ENCODE results near the gene CDH19.
"Not testable (repeated sequence)": the region's sequence is repeated elsewhere in the genome, so short reads cannot be mapped to it uniquely, and the experiment has no call there.

DNA sequence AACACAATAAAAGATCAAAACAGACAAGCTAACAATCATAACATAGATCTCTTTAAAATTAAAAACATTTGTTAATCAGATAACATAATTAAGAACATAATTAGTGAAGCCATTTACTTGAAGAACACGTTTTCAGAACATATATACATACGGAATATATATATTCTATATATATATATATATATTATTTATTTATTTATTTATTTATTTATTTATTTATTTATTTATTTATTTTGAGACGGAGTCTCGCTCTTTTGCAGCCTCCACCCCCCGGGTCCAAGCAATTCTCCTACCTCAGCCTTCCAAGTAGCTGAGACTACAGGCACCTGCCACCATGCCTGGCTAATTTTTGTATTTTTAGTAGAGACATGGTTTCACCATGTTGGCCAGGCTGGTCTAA, 137.7 kb downstream of the CDH19 start:
- not testable (repeated sequence) for TF ChIP-seq POLR2A, EP300, POLR2AphosphoS5 (IDR thresholded peaks at IDR 0.05)
- TF ChIP-seq, protein P1, sequence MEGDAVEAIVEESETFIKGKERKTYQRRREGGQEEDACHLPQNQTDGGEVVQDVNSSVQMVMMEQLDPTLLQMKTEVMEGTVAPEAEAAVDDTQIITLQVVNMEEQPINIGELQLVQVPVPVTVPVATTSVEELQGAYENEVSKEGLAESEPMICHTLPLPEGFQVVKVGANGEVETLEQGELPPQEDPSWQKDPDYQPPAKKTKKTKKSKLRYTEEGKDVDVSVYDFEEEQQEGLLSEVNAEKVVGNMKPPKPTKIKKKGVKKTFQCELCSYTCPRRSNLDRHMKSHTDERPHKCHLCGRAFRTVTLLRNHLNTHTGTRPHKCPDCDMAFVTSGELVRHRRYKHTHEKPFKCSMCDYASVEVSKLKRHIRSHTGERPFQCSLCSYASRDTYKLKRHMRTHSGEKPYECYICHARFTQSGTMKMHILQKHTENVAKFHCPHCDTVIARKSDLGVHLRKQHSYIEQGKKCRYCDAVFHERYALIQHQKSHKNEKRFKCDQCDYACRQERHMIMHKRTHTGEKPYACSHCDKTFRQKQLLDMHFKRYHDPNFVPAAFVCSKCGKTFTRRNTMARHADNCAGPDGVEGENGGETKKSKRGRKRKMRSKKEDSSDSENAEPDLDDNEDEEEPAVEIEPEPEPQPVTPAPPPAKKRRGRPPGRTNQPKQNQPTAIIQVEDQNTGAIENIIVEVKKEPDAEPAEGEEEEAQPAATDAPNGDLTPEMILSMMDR (IDR thresholded peaks at IDR 0.05) = not testable (repeated sequence)
